Measurements from ENCODE around the gene CROCC2.
"Not testable (repeated sequence)": the region's sequence is repeated elsewhere in the genome, so short reads cannot be mapped to it uniquely, and the experiment has no call there.

CROCC2 gene

GRCh38 chr2:240966906-240967680 is 61.0 kb downstream of the CROCC2 start:
- DNase-seq (ENCODE audit: low read depth, low spot score), result no peak

- no peak for DNase-seq (ENCODE audit: low read depth, low spot score)
Observed at GRCh38 chr2:240967681-240968621, 61.8 kb downstream of the CROCC2 start.

GRCh38 chr2:240968731-240969624 is 62.8 kb downstream of the CROCC2 start:
- DNase-seq (ENCODE audit: low read depth, low spot score), result no peak

GRCh38 chr2:240970104-240970503 is 64.0 kb downstream of the CROCC2 start:
- no peak for DNase-seq (ENCODE audit: low read depth, low spot score)

GRCh38 chr2:240970816-240971215 is 64.7 kb downstream of the CROCC2 start:
- no peak for DNase-seq (ENCODE audit: low read depth, low spot score)

GRCh38 chr2:240972201-240972600 is 66.1 kb downstream of the CROCC2 start:
- no peak for DNase-seq (ENCODE audit: low read depth, low spot score)

- DNase-seq (ENCODE audit: low read depth, low spot score), result no peak
Observed at GRCh38 chr2:240972636-240973521, 66.7 kb downstream of the CROCC2 start.

- DNase-seq (ENCODE audit: low read depth, low spot score), result no peak
Observed at GRCh38 chr2:240974771-240975572, 68.8 kb downstream of the CROCC2 start.

- DNase-seq (ENCODE audit: low read depth, low spot score), result not testable (repeated sequence)
Observed at GRCh38 chr2:240975903-240976302, 69.8 kb downstream of the CROCC2 start.

- no peak for DNase-seq (ENCODE audit: low read depth, low spot score)
Observed at GRCh38 chr2:240981280-240981679, 75.1 kb downstream of the CROCC2 start.

- no peak for DNase-seq (ENCODE audit: low read depth, low spot score)
Observed at GRCh38 chr2:240981871-240982800, 76.0 kb downstream of the CROCC2 start.

GRCh38 chr2:240982821-240983281 is 76.7 kb downstream of the CROCC2 start:
- DNase-seq (ENCODE audit: low read depth, low spot score), result no peak

GRCh38 chr2:240983361-240983995 is 77.3 kb downstream of the CROCC2 start:
- DNase-seq (ENCODE audit: low read depth, low spot score), result no peak

GRCh38 chr2:240983996-240984498 is 77.9 kb downstream of the CROCC2 start:
- DNase-seq (ENCODE audit: low read depth, low spot score), result no peak

GRCh38 chr2:240985881-240986786 is 80.0 kb downstream of the CROCC2 start:
- no peak for DNase-seq (ENCODE audit: low read depth, low spot score)

GRCh38 chr2:240986787-240987411 is 80.8 kb downstream of the CROCC2 start:
- DNase-seq (ENCODE audit: low read depth, low spot score), result no peak
